Mucosa of gallbladder (tissue), 1 donor: ENCODE results near the gene PIM2. TPM values are rescaled to one million over a fixed set of nuclear protein-coding genes. Genes with fewer than 3 reads are reported as not detected.

ENCODE experiments used
- DNase-seq: peaks from one replicate; pipeline ENCODE4 v3.0.0-alpha.2; 2020; ENCODE audit warnings: low spot score
- total RNA-seq: library from RNA; stranded (reverse); gene quantifications from one replicate; pipeline ENCODE4 v1.2.1, GENCODE V29; 2021
- donor health status: DM: no; HTN: no; CAD: no.

The PIM2 gene
- total RNA-seq, 1 donor from 2014 or later: 11.5 TPM

- DNase-seq: no peak
Measured at GRCh38 chrX:48935301-48935670, 16.5 kb upstream of the PIM2 start.

GRCh38 chrX:48934581-48935300 is 15.9 kb upstream of the PIM2 start:
- no peak for DNase-seq

DNA sequence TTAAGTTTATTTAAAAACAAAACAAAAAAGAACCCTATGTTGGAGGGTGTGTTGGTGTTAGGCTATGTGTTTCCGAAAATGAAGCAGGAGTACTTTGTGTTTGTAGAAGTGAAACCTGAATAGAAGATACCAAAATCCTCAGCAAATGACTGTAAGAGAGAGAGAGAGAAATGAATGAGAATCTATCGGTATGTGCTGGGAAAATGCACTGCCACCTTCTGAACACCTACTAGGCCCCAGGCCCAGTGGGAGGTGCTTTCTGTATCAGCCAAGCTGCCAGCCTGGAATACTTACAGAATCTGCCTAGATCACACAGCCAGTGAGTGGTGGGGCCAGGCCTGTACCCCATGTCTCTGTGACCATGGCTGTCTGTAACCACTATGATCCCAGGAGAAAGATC is 14.9 kb upstream of the PIM2 start:
- no peak for DNase-seq

DNA sequence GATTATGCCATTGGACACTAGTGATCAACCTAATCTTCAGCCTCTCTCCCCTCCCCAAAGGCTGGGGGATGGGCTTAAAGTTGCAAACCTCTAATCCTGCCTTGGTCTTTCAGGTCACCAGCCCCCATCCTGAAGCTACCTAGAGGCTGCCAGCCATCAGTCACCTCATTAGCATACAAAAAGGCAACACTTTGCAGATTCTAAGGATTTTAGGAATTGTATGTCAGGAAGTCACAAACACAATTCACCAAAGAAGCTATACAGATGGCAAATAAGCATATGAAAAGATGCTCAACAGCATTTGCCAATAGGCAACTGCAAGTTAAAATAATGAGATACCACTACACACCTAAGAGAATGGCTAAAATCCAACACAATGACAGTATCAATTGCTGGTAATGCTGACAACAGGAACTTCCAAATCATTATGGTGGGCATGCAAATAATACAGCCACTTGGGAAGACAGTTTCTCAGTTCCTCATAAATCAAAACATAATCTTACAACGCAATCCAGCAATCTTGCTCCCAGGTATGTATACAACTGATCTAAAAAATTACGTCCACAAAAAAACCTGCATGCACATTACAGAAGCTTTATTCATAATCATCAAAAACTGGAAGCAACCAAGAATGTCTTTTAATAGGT is 9.0 kb upstream of the PIM2 start:
- DNase-seq: no peak

- DNase-seq: no peak
Measured at GRCh38 chrX:48927123-48927522, 8.3 kb upstream of the PIM2 start.

DNA sequence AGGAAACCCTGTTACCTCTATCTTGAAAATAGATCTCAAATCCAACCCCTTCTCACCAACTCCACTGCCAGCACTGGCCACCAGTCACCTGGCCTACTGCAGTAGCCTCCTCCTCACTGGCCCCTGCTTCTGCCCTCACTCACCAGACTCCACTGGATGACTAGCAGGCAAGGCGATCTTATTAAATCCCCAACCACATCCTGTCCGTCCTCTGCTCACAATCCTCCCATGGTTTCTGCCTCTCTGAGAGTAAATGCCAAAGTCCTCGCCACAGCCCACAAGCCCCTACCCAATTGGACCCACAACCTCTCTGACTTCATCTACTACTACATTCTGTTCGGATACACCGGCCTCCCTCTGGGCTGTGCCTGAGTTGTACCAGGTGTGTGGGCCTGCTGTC is 5.4 kb upstream of the PIM2 start:
- no peak for DNase-seq

DNA sequence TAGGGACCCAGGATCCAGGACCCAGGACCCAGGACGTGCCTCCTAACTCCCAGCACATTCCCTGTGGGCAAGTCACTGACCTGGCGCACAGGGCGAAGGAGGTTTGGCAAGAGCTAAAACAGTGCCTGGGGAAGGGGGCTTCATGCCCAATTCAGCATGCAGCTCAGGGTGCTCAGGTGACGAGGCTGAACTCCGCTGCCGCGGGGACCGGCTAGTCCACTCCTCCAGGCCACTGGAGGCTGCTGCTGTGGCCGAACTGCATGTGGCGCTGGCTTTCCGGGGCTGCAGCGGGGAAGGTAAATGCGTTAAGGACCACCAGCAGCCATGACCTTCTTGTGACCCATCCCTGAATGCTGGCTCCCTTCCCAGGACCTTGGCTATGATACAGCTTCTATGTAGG is 4.9 kb upstream of the PIM2 start:
- DNase-seq: no peak

DNA sequence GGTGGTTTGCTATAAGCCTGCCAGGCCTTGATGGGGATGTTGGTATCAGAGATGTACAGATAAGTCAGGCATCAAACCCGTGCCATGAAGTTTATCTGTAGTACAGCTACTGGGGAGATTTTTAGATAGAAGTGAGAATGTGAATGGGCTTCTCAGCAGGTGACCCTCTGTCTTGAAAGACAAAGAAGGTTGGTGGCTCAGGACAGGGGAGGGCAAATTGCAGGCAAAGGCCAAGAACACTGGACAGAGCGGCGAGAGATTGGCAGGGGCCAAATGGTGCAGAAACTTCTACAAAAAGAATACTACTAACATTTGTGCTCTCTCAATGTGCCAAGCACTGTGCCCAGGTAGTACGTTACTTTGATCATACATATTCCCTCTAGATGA is 1.9 kb upstream of the PIM2 start:
- DNase-seq: no peak

- DNase-seq: no peak
Measured at GRCh38 chrX:48919947-48920717, 1.3 kb upstream of the PIM2 start.

DNA sequence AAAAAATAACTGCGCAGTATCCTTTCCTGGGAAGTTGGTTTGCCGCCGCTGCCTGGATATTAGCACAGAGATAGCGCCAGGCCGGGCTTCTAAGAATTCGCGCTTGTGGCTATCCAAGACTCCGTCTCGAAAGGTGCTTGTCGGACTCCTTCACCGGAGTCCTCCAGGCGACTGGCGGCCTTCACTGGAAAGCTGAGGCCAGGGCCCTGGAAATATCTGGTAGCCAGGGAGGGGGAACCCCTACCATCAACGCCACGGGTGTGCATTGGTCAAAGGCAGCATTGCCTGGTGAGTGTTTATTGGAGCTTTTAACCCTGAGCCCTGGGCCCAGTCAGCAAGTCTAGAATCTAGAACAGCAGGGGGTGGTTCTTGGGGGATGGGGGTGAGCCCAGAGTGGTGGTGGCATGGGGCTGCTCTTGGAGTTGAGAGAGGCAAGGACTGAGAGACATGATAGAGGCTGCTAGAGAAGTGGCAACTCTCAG is 577 bp upstream of the PIM2 start:
- no peak for DNase-seq

- no peak for DNase-seq
Measured at GRCh38 chrX:48918301-48918642, 552 bp downstream of the PIM2 start.

DNA sequence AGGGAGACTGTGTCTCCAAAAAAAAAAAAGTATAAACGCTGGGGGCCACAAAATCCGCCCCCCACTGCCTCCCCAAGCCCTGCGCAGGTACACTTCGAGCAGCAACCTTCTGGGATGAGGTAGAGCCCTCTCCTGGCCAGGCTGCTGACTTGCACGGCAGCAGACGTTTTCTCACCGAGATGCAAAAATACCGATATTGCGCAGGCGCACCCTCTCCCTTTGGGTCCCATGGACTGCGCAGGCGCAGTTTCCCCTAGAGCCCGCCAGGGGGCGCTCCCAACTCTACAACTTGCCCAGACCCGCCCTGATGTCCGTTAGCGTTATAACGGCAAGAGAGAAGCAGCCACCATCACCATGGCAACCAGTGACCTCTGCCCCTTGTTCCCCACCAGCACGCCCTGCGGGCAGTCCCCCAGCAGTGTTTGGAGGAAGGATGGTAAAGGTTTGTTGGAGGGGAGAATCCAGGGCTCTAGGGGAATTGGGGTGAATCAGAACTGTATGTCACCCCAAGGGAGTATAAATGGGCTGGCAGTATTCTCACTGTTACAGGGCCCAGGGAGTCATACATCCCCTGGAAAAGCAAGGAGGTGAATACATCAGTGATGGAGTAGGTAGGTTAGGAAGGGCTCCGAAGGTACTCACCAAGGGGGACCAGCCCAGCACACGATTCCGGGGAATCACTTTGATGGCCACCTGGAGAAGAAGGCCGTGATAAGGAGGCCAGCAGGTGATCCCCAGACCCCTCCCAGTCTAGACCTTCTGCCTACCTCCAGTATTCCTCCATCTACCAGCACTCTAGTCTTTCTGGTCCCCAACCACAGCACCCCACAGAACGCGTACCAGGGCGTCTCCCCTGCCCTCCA is 1.5 kb downstream of the PIM2 start:
- peak; percentile 93 for DNase-seq

DNA sequence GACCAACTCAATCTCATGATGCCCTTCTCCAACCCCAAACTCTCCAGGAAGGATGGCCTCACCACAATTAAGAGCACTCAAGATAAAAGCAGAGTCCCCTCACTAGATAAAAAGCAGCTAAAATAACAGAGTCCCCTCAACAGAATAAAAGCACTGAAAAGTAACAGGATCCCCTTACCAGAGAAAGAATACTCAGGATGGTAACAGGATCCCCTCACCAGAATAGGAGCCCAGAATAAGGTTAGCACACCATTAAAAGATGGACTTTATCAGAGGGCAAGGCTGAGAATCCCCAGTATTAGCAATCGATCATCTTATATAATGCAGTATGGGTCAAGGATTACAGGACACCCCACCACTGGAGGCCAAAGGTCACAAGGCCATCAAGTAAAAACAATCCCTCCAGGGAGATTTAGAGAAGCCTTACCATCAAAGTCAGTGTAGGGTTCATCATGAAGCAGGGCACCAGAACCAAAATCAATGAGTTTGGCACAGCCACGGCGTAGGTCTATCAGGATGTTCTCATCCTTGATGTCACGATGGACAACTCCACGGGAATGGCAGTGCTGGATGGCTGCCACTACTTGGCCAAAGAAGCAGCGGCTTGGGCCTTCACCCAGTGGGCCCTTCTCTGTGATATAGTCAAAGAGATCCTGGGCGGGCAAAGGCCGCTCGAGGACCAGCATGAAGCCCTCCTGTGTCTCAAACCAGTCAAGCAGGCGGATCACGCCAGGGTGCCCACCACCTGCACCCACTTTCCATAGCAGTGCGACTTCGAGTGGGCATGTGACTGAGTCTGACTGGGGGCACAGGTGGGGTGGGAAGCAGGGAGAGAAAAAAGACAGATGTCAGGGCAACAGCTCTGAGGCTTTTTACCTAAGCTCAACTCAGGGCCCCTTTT is 4.0 kb downstream of the PIM2 start:
- no peak for DNase-seq

- DNase-seq: no peak
Measured at GRCh38 chrX:48913605-48914366, 5.0 kb downstream of the PIM2 start.

DNA sequence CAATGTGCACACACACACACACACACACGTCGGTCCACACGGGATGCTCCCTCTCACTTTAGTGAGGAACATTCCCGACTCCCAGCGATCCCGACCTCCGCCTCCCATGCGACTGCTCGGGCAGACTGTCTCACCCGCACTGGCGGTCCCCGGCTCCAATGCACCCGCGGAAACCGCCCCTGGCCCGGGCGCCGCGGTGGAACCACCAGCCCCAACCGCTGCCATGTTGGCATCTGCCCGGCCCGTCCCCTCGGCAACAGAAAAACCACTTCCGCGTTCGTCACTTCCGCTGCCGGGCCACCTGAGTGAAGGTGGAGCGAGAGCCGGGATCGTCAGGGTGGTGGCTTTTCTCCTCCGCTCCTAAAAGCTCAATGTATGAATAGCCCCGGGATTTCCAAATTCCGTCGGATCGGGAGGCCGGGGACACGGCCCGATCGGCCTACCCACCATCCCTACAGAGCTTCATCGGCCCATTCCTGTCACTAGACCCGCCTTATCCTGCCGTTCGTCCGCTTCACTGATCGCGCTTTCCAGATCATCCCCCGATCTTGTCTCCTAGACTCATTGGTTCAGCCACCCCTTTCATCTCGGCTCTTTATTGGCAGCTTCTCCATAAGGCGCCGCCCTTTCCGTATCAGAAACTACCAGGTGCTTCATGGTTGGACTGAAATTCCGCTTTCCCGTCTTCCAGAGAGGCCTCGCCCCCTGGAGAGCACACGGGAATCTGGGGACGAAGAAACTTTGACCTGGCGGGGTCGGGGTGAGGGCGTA is 7.2 kb downstream of the PIM2 start, which contains the start of gene SLC35A2:
Gene SLC35A2 (minus strand): TSS at position 235 of the 771 bp plus-strand sequence. CDS start 10 bp downstream, at position 225.
- DNase-seq: peak; percentile 80

- DNase-seq: no peak
Measured at GRCh38 chrX:48910926-48911411, 7.9 kb downstream of the PIM2 start.

- DNase-seq: no peak
Measured at GRCh38 chrX:48909703-48910294, 9.0 kb downstream of the PIM2 start.

DNA sequence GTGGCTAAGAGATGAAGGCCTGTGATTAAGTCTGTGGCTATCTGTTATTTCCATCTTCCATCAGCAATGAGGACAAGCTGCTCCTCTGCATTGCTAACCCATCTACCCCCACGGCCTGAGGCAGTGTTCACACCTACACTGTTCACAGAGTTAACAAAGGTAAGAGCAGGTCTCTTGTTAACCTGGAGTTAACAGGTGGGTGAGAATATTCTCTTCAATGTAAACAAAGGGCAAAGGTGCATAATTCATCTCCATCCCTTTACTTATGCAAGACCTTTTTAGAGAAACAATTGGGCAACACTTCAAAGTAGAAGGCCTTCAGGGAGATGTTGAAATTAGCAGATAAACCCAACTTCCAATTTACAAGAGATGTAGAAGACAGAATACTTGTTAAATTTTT is 10.2 kb downstream of the PIM2 start:
- DNase-seq: no peak
